Sigmoid colon (tissue), 7 donors: ENCODE results near the gene CAMK1G. TPM values are rescaled to one million over a fixed set of nuclear protein-coding genes. Genes with fewer than 3 reads are reported as not detected.

ENCODE experiments used
- DNase-seq: peaks from one replicate; pipeline ENCODE4 v3.0.0-alpha.2; 2019
- H3K27ac ChIP-seq, 4 donors: fragments of 200-600 bp; sonication (generic); one replicate each; pipeline ENCODE4 v1.5.1; 2016 to 2019; ENCODE audit warnings: mild to moderate bottlenecking in 1 of 4
- H3K27me3 ChIP-seq, 3 donors: fragments of 200-600 bp; sonication (generic); one replicate each; pipeline ENCODE4 v1.5.1; 2019; ENCODE audit warnings: mild to moderate bottlenecking in 1 of 3
- H3K36me3 ChIP-seq, 4 donors: fragments of 200-600 bp; sonication (generic); one replicate each; pipeline ENCODE4 v1.5.1; 2016 to 2019
- H3K4me1 ChIP-seq, 4 donors: fragments of 200-600 bp; sonication (generic); one replicate each; pipeline ENCODE4 v1.5.1; 2017 to 2019
- H3K4me3 ChIP-seq, 4 donors: fragments of 200-600 bp; sonication (generic); one replicate each; pipeline ENCODE4 v1.5.1; 2017 to 2019; ENCODE audit warnings: mild to moderate bottlenecking in 2 of 4, moderate library complexity in 1 of 4
- H3K9me3 ChIP-seq, 4 donors: fragments of 200-600 bp in 3 of 4; sonication (generic) in 3 of 4; one replicate each; pipeline versions ENCODE4 v1.5.1 to v1.6.1; 2013 to 2019
- CTCF ChIP-seq, 4 experiments: fragments of 450-650 bp in 3 of 4; fragments of 200-600 bp in 1 of 4; IDR thresholded peaks; one replicate each; pipeline ENCODE4 v1.5.1; 2016 to 2019; ENCODE audit warnings: antibody characterized with exemption in 4 of 4, mild to moderate bottlenecking in 3 of 4, moderate library complexity in 2 of 4
- EP300 ChIP-seq, 4 donors: sonication (generic); formaldehyde crosslinking; IDR thresholded peaks; one replicate each; pipeline ENCODE4 v1.6.1; 2017; ENCODE audit warnings: antibody characterized with exemption in 4 of 4
- POLR2A ChIP-seq, 2 donors: fragments of 450-650 bp; IDR thresholded peaks; one replicate each; pipeline ENCODE4 v1.6.1; 2016; ENCODE audit warnings: antibody characterized with exemption in 2 of 2, mild to moderate bottlenecking in 2 of 2, moderate library complexity in 2 of 2
- POLR2AphosphoS5 ChIP-seq, 4 donors: sonication (generic); formaldehyde crosslinking; IDR thresholded peaks; one replicate each; pipeline ENCODE4 v1.6.1; 2017; ENCODE audit warnings: antibody characterized with exemption in 4 of 4
- WGBS, 2 donors: extraction: QIAGEN DNeasy Blood & Tissue Kit; methylation state at CpG; one replicate each; pipeline ENCODE4 v1.1.7; 2013; 5-methylcytosine and 5-hydroxymethylcytosine counted together
- intact Hi-C: fragments of 100-400 bp; cut with DNase I; formaldehyde crosslinking; loops from one replicate; pipeline ENCODE4 v1.15.1; 2023
- polyA plus RNA-seq, 3 donors: library from polyadenylated mRNA; stranded (reverse); fragments of 200-250 nt; gene quantifications; one replicate each; pipeline ENCODE4 v1.2.3, GENCODE V29; 2013
- total RNA-seq, 4 donors: library from RNA; depleted of rRNA; stranded (reverse); fragments of >200 nt; gene quantifications; one replicate each; pipeline ENCODE4 v1.1.0, GENCODE V29; 2016
- donor health status: healthy with polysubstance abuse.
- donor health status: Bipolar disorder and iron deficiency.
- donor health status: healthy.

The CAMK1G gene
- total and polyA plus RNA-seq, 7 donors: 0.16 to 1.4 (median 0.48) TPM; not detected in 2

- WGBS, 2 donors: 48 to 65% methylated on average over 3 of the region's 3 CpGs
- Histone ChIP-seq H3K9me3 (no peaks in the 10 kb centered on the region), H3K4me3 (no peak overlapping the region), H3K27ac (no peak overlapping the region), H3K36me3 (no peaks in the 10 kb centered on the region), H3K4me1 (peaks cover 0 to 5% (median 3%) of the 10 kb centered on the region in 4 donors), H3K27me3 (peaks cover 0 to 2% (median 0%) of the 10 kb centered on the region in 3 donors)
- no peak for DNase-seq
- TF ChIP-seq EP300 (IDR thresholded peaks at IDR 0.05): no peak
- intact Hi-C loops: no loop called here
Measured at GRCh38 chr1:209570743-209571142, 12.8 kb upstream of the CAMK1G start.

- H3K36me3 ChIP-seq: no peaks in the 10 kb centered on the region
- no peak overlapping the region for H3K4me3 ChIP-seq
- intact Hi-C loops: loop anchor here (1.0 to 5.0 kb wide), 3 partner anchors 51 to 171 kb away; no protein-coding TSS in a partner anchor
- no peaks in the 10 kb centered on the region for H3K9me3 ChIP-seq
- no peaks in the 10 kb centered on the region for H3K4me1 ChIP-seq
- H3K27ac ChIP-seq: no peak overlapping the region
- peaks cover 0 to 18% (median 4%) of the 10 kb centered on the region in 3 donors for H3K27me3 ChIP-seq
- 23 to 26% methylated on average over 12 of the region's 12 CpGs for WGBS, 2 donors
- TF ChIP-seq CTCF (IDR thresholded peaks at IDR 0.05) (peak; percentile 78 to 94 (median 89)), POLR2A (IDR thresholded peaks at IDR 0.05) (no peak)
- peak; percentile 86 for DNase-seq
Measured at GRCh38 chr1:209576392-209577197, 6.9 kb upstream of the CAMK1G start.

GRCh38 chr1:209577346-209577745 lies 6.2 kb upstream of the CAMK1G start:
- intact Hi-C loops: loop anchor here (1.0 to 5.0 kb wide), 2 partner anchors 50 to 170 kb away; no protein-coding TSS in a partner anchor
- no peaks in the 10 kb centered on the region for H3K9me3 ChIP-seq
- 92 to 94% methylated on average over 3 of the region's 3 CpGs for WGBS, 2 donors
- TF ChIP-seq POLR2AphosphoS5 (IDR thresholded peaks at IDR 0.05): no peak
- TF ChIP-seq POLR2A (IDR thresholded peaks at IDR 0.05): no peak
- no peak for TF ChIP-seq CTCF (IDR thresholded peaks at IDR 0.05)
- no peak for TF ChIP-seq EP300 (IDR thresholded peaks at IDR 0.05)
- no peak for DNase-seq
- H3K27ac ChIP-seq: no peak overlapping the region
- H3K4me3 ChIP-seq: no peak overlapping the region
- peaks cover 0 to 25% (median 4%) of the 10 kb centered on the region in 3 donors for H3K27me3 ChIP-seq
- no peaks in the 10 kb centered on the region for H3K36me3 ChIP-seq
- no peaks in the 10 kb centered on the region for H3K4me1 ChIP-seq

- H3K27me3 ChIP-seq: peaks cover 0 to 55% (median 22%) of the 10 kb centered on the region in 3 donors
- no peak for DNase-seq
- intact Hi-C loops: no loop called here
- no peaks in the 10 kb centered on the region for H3K9me3 ChIP-seq
- H3K4me3 ChIP-seq: no peak overlapping the region
- H3K4me1 ChIP-seq: peaks cover 0 to 4% (median 3%) of the 10 kb centered on the region in 4 donors
- no peak overlapping the region for H3K27ac ChIP-seq
- WGBS, 2 donors: 41 to 95% methylated on average over 2 of the region's 2 CpGs
- no peak for TF ChIP-seq EP300 (IDR thresholded peaks at IDR 0.05)
- TF ChIP-seq POLR2A (IDR thresholded peaks at IDR 0.05): no peak
- TF ChIP-seq CTCF (IDR thresholded peaks at IDR 0.05): no peak
- TF ChIP-seq POLR2AphosphoS5 (IDR thresholded peaks at IDR 0.05): no peak
- no peaks in the 10 kb centered on the region for H3K36me3 ChIP-seq
Measured at GRCh38 chr1:209580577-209580976, 2.9 kb upstream of the CAMK1G start.

- no peak for DNase-seq
- 38 to 41% methylated on average over 13 of the region's 13 CpGs for WGBS, 2 donors
Measured at GRCh38 chr1:209584231-209584672, 738 bp downstream of the CAMK1G start.

More at GRCh38 chr1:209584231-209584672, 738 bp downstream of the CAMK1G start:
- Histone ChIP-seq H3K4me3 (peak overlapping the region in 1 of 4 donors; percentile 11), H3K9me3 (no peaks in the 10 kb centered on the region), H3K4me1 (peaks cover 0 to 9% (median 9%) of the 10 kb centered on the region in 4 donors), H3K27ac (no peak overlapping the region), H3K27me3 (peaks cover 0 to 67% (median 22%) of the 10 kb centered on the region in 3 donors), H3K36me3 (no peaks in the 10 kb centered on the region)
- no peak for TF ChIP-seq CTCF (IDR thresholded peaks at IDR 0.05)
- TF ChIP-seq POLR2AphosphoS5 (IDR thresholded peaks at IDR 0.05): no peak
- no peak for TF ChIP-seq POLR2A (IDR thresholded peaks at IDR 0.05)
- TF ChIP-seq EP300 (IDR thresholded peaks at IDR 0.05): no peak
- intact Hi-C loops: no loop called here
